SHP77 (cell line): ENCODE results near the gene PRDX2.

Experiments
- DNase-seq, 2 experiments: peaks; one replicate each; lab custom pipeline; 2025; lab: John Stamatoyannopoulos, UW

Gene PRDX2

DNA sequence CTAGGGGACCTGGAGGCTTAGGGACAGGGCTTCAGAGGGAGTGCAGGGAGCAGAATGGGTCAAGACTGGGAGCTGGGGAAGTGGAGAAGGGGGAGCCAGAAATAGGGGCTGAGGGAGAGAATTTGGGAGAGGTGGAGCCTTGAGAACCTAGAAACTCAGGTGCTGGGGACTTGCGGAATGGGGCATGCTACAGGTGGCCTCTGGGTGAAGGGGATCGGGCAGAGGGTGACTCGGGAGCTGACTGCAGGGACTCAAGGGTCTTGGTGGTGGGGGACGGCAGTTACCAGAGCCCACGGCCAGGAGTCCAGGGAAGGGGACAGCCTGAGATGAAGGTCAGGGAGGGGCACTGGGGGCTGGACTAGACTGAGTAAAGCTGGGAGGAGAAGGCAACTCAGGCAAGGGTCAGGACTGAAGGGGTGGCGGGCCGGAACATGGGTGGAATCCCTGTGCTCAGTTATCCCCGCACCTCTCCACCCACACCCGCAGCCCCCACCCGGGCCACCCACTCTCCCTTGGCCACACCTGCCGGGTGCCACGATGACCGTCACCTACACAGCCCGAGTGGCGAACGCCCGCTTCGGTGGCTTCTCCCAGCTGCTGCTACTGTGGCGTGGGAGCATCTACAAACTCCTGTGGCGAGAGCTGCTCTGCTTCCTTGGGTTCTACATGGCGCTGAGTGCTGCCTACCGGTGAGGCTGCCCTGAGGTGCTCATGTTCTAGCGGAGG lies 49.4 kb downstream of the PRDX2 start:
- DNase-seq: no peak

DNA sequence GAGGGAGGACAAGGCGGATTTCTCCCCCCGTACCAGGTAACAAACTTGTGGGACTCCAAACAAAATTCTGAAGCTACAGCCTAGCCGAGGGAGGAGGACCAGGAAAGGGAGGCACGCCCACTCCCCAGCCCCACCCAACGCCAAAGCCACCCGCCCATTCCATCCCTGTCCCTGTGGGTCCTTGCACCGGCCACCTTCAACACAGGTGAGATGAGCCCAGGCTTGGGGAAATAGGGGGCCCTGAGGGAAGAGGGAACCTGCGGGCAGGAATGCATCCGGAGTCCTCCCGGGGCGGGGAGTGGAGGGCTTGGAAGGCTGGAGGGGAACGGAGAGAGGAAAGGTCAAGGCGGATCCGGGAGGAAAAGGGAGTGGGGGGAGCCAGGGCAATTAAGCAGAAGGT lies 50.0 kb downstream of the PRDX2 start, which contains the start of gene BEST2:
TSS of gene BEST2 (plus strand) at position 157 of the 400 bp plus-strand sequence. CDS start 802 bp downstream, outside the sequence.
- no peak for DNase-seq

DNA sequence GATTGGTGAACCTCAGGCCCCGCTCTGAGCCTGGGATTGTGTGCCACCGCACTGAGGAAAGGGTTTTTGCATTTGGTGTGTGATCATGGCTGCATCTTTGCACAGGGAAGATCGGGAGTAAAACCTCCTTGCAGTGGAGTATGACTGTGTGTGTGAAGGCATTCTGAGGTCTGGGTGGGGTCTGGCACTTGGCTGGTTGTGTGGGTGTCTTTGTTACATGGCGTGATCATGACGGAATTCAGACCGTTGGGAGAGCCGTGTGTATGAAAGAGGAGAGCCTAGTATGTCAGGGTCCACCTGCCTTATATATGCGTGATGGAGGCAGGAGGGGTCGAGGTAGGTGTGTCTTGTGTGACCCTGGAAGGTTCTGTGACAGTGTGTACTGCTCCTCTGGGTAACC lies 50.7 kb downstream of the PRDX2 start:
- no peak for DNase-seq

DNA sequence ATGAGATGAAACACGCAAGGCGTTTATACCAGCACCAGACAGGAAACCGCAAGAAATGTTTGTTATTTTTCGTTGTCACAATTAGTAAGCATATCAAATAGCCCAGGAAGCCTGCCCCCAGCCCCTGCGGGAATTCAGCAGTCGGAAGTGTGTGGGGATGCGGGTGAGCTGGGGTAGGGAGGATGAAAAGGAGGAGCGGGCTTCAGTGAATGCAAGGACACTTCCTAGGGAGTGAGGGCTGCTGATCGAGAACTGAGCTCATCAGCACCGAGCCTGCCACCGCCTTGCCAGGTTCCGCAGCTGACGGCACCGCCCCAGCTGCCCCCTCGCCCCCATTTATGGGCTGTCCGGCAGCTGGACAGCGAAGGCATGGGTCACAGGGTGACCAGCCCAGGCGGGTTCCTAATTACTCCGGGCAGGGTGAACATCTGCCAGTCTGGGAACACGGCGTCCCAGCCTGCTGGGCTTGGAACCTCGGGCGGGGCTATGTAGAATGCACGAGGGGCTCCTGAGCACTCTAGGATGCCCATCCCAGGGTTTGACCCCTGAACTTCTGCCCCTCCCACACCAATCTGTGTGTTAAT lies 51.6 kb downstream of the PRDX2 start:
- no peak for DNase-seq

DNA sequence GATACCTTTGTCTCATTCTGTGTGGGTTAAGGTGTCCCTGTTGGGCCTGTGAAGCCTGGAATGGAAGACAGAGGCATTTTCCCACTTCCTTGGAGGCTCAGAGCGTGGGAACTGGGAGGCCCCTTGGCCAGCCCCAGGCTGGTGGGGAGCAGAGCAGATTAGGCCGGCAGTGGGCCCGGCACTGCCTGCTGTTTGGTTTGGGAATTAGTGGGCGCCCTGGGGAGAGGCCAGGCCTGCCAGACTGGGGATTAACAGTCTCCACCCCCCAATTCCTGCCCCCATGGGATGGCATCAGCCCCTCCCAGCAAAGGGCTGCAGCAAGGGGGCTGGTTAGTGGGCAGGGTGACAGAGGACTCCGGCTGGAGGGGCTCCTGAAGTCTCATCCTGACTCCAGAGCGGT lies 53.1 kb downstream of the PRDX2 start:
- DNase-seq: no peak
